ENCODE measurements around the gene NDUFA7. TPM values are rescaled to one million over a fixed set of nuclear protein-coding genes. Genes with fewer than 3 reads are reported as not detected.
"Not testable (repeated sequence)": the region's sequence is repeated elsewhere in the genome, so short reads cannot be mapped to it uniquely, and the experiment has no call there.

Gene NDUFA7
- total RNA-seq, 1 experiment from 2014 or later, result 73.0 TPM

- H3K4me1 Mint-ChIP-seq, result peaks cover 10 to 14% of the 10 kb centered on the region in 2 experiments
- no peaks in the 10 kb centered on the region for H4K20me1 ChIP-seq (ENCODE audit: control insufficient read depth, insufficient read depth, insufficient read length)
- no peak overlapping the region for H2BK15ac ChIP-seq (ENCODE audit: low read depth, low read length)
- H3K23me2 ChIP-seq (ENCODE audit: insufficient read length, low read depth, low read length, poor library complexity, severe bottlenecking), result no peaks in the 10 kb centered on the region
- no peak overlapping the region for H4K5ac ChIP-seq (ENCODE audit: insufficient read length, low read depth, low read length)
- H3K4ac ChIP-seq (ENCODE audit: low read depth, low read length), result no peak overlapping the region
- H3K56ac ChIP-seq (ENCODE audit: insufficient read length, low read depth, low read length), result no peak overlapping the region
- H2BK12ac ChIP-seq (ENCODE audit: insufficient read length, low read depth, low read length), result no peak overlapping the region
- no peaks in the 10 kb centered on the region for H3K9me3 ChIP-seq (ENCODE audit: control insufficient read depth, low read depth, low read length)
- no peaks in the 10 kb centered on the region for H3K27me3 ChIP-seq (ENCODE audit: insufficient read depth, low read length)
- no peak overlapping the region for H2BK5ac ChIP-seq (ENCODE audit: insufficient read length, low read length)
- H3T11ph ChIP-seq (ENCODE audit: low read length), result no peak overlapping the region
- no peak overlapping the region for H3K27ac Mint-ChIP-seq
- no peak overlapping the region for H2AK5ac ChIP-seq (ENCODE audit: insufficient read length, low read length)
- H3K27me3 Mint-ChIP-seq (ENCODE audit: low read depth), result peaks cover 7% of the 10 kb centered on the region
- H4K91ac ChIP-seq (ENCODE audit: insufficient read length, low read depth, low read length), result no peak overlapping the region
- DNase-seq, result no peak
- H3K79me1 ChIP-seq (ENCODE audit: insufficient read depth, low read depth, low read length, poor library complexity, severe bottlenecking), result no peaks in the 10 kb centered on the region
- H3K4me1 ChIP-seq (ENCODE audit: insufficient read depth, low read length), result no peaks in the 10 kb centered on the region
- no peak overlapping the region for H3K14ac ChIP-seq (ENCODE audit: insufficient read depth, low read length)
- H3K4me2 ChIP-seq (ENCODE audit: insufficient read depth, insufficient read length, low read length), result no peak overlapping the region
- no peak overlapping the region for H3K23ac ChIP-seq (ENCODE audit: insufficient read length, low read depth, low read length)
- H2BK20ac ChIP-seq (ENCODE audit: low read depth, low read length, poor library complexity, severe bottlenecking), result no peak overlapping the region
- no CpG with 5 or more reads among the region's 6 CpGs for WGBS (ENCODE audit: extremely low coverage, insufficient read length, low lambda C conversion rate)
- no peak overlapping the region for H3K4me3 Mint-ChIP-seq
- no peak for TF ChIP-seq CTCF (conservative IDR thresholded peaks at IDR 0.05)
- H3K9ac ChIP-seq (ENCODE audit: extremely low read depth, insufficient read length, low read length), result no peak overlapping the region
- H3K36me3 Mint-ChIP-seq (ENCODE audit: insufficient read depth in 1 of 3, low read depth in 3 of 3), result no peaks in the 10 kb centered on the region
- no peak overlapping the region for H4K8ac ChIP-seq (replicated peaks; ENCODE audit: insufficient read length, low read depth, low read length)
- no peak overlapping the region for H3K18ac ChIP-seq (ENCODE audit: insufficient read length, low read depth, low read length)
- no peak overlapping the region for H3K27ac ChIP-seq (ENCODE audit: insufficient read length, low read depth, low read length)
- H2AFZ ChIP-seq (ENCODE audit: low read length), result no peak overlapping the region
- H3K9me3 Mint-ChIP-seq, result peaks cover 0 to 3% of the 10 kb centered on the region in 2 experiments; a peak in 2 of 5 replicates
- no peaks in the 10 kb centered on the region for H3K79me2 ChIP-seq (ENCODE audit: insufficient read depth, low read length)
- no peak overlapping the region for H2BK120ac ChIP-seq (ENCODE audit: low read depth, low read length, poor library complexity, severe bottlenecking)
Measured at GRCh38 chr19:8355631-8356402, 34.6 kb upstream of the NDUFA7 start.

- not testable (repeated sequence) for H3K27ac ChIP-seq (ENCODE audit: insufficient read length, low read depth, low read length); H3T11ph ChIP-seq (ENCODE audit: low read length); H2BK12ac ChIP-seq (ENCODE audit: insufficient read length, low read depth, low read length); H2BK120ac ChIP-seq (ENCODE audit: low read depth, low read length, poor library complexity, severe bottlenecking); H4K5ac ChIP-seq (ENCODE audit: insufficient read length, low read depth, low read length); H3K18ac ChIP-seq (ENCODE audit: insufficient read length, low read depth, low read length); H3K36me3 Mint-ChIP-seq (ENCODE audit: insufficient read depth in 1 of 3, low read depth in 3 of 3); H3K27me3 ChIP-seq (ENCODE audit: insufficient read depth, low read length); H3K79me2 ChIP-seq (ENCODE audit: insufficient read depth, low read length); H2BK15ac ChIP-seq (ENCODE audit: low read depth, low read length); H3K56ac ChIP-seq (ENCODE audit: insufficient read length, low read depth, low read length); H3K9me3 ChIP-seq (ENCODE audit: control insufficient read depth, low read depth, low read length); H3K4me2 ChIP-seq (ENCODE audit: insufficient read depth, insufficient read length, low read length); DNase-seq; H3K14ac ChIP-seq (ENCODE audit: insufficient read depth, low read length); H3K27ac Mint-ChIP-seq; H2AK5ac ChIP-seq (ENCODE audit: insufficient read length, low read length); H3K23ac ChIP-seq (ENCODE audit: insufficient read length, low read depth, low read length); H2BK20ac ChIP-seq (ENCODE audit: low read depth, low read length, poor library complexity, severe bottlenecking); H3K4me1 ChIP-seq (ENCODE audit: insufficient read depth, low read length); H3K9me3 Mint-ChIP-seq; H2BK5ac ChIP-seq (ENCODE audit: insufficient read length, low read length); H4K8ac ChIP-seq (replicated peaks; ENCODE audit: insufficient read length, low read depth, low read length); H3K27me3 Mint-ChIP-seq (ENCODE audit: low read depth); H3K23me2 ChIP-seq (ENCODE audit: insufficient read length, low read depth, low read length, poor library complexity, severe bottlenecking); H3K79me1 ChIP-seq (ENCODE audit: insufficient read depth, low read depth, low read length, poor library complexity, severe bottlenecking); H3K4ac ChIP-seq (ENCODE audit: low read depth, low read length); H4K91ac ChIP-seq (ENCODE audit: insufficient read length, low read depth, low read length); H3K9ac ChIP-seq (ENCODE audit: extremely low read depth, insufficient read length, low read length); H2AFZ ChIP-seq (ENCODE audit: low read length); H4K20me1 ChIP-seq (ENCODE audit: control insufficient read depth, insufficient read depth, insufficient read length)
- Mint-ChIP-seq H3K4me1 (peaks cover 11 to 17% of the 10 kb centered on the region in 2 experiments), H3K4me3 (peak overlapping the region in 1 of 2 experiments; percentile 43; a peak in 1 of 5 replicates)
- no CpG with 5 or more reads among the region's 5 CpGs for WGBS (ENCODE audit: extremely low coverage, insufficient read length, low lambda C conversion rate)
Measured at GRCh38 chr19:8352845-8353244, 31.7 kb upstream of the NDUFA7 start.
